ENCODE measurements around the gene LATS2.
"Not testable (repeated sequence)": the region's sequence is repeated elsewhere in the genome, so short reads cannot be mapped to it uniquely, and the experiment has no call there.

The LATS2 gene

GRCh38 chr13:20961663-20962062 is 99.7 kb downstream of the LATS2 start:
- not testable (repeated sequence) for H3K9ac ChIP-seq (ENCODE audit: low read depth, low read length, poor library complexity); H2BK120ac ChIP-seq (ENCODE audit: low read depth, low read length); H3K4me1 ChIP-seq (ENCODE audit: control insufficient read depth in 2 of 2, insufficient read depth in 1 of 2, low read depth in 1 of 2, low read length in 2 of 2); H3K23ac ChIP-seq (ENCODE audit: low read depth, low read length, poor library complexity); H3K18ac ChIP-seq (ENCODE audit: low read length); H2BK12ac ChIP-seq (ENCODE audit: low read length); H3K27me3 ChIP-seq (ENCODE audit: control insufficient read depth in 3 of 3, insufficient read depth in 3 of 3, low read depth in 1 of 3, low read length in 3 of 3); H3K9me3 ChIP-seq (replicated peaks in 1 of 2; ENCODE audit: control insufficient read depth in 2 of 2, insufficient read depth in 1 of 2, low read depth in 1 of 2, low read length in 2 of 2); H4K8ac ChIP-seq (ENCODE audit: low read depth, low read length); H3K4me2 ChIP-seq (ENCODE audit: insufficient read depth, low read length, poor library complexity, severe bottlenecking); H2BK15ac ChIP-seq (ENCODE audit: low read length); DNase-seq (ENCODE audit: low spot score); H3K4ac ChIP-seq (ENCODE audit: low read length); H3K79me1 ChIP-seq (ENCODE audit: low read depth, low read length); H2BK5ac ChIP-seq (ENCODE audit: low read length); H3K14ac ChIP-seq (ENCODE audit: low read length); H3K27ac ChIP-seq (replicated peaks; ENCODE audit: low read length); H4K91ac ChIP-seq (ENCODE audit: low read depth, low read length, poor library complexity); H3K36me3 ChIP-seq (replicated peaks in 1 of 2; ENCODE audit: control insufficient read depth in 2 of 2, insufficient read depth in 2 of 2, low read length in 2 of 2); H3K4me3 ChIP-seq (ENCODE audit: low read length in 2 of 2); H2AK5ac ChIP-seq (ENCODE audit: low read depth, low read length); H2AFZ ChIP-seq (ENCODE audit: low read length)
- WGBS, 2 donors (ENCODE audit: extremely low coverage in 2 of 2, insufficient read length in 2 of 2, insufficient replicate concordance in 1 of 2) = no CpG with 5 or more reads among the region's 10 CpGs

GRCh38 chr13:20960663-20961309 is 100.6 kb downstream of the LATS2 start:
- Histone ChIP-seq H3K79me1 (ENCODE audit: low read depth, low read length) (no peaks in the 10 kb centered on the region), H2AK5ac (ENCODE audit: low read depth, low read length) (no peak overlapping the region), H3K14ac (ENCODE audit: low read length) (no peak overlapping the region), H3K4me2 (ENCODE audit: insufficient read depth, low read length, poor library complexity, severe bottlenecking) (no peak overlapping the region), H3K4ac (ENCODE audit: low read length) (no peak overlapping the region), H2BK5ac (ENCODE audit: low read length) (no peak overlapping the region), H2AFZ (ENCODE audit: low read length) (peak overlapping the region; percentile 45), H2BK15ac (ENCODE audit: low read length) (no peak overlapping the region), H2BK120ac (ENCODE audit: low read depth, low read length) (no peak overlapping the region), H3K27me3 (ENCODE audit: control insufficient read depth in 3 of 3, insufficient read depth in 3 of 3, low read depth in 1 of 3, low read length in 3 of 3) (no peaks in the 10 kb centered on the region), H2BK12ac (ENCODE audit: low read length) (no peak overlapping the region), H3K9me3 (replicated peaks in 1 of 2; ENCODE audit: control insufficient read depth in 2 of 2, insufficient read depth in 1 of 2, low read depth in 1 of 2, low read length in 2 of 2) (no peaks in the 10 kb centered on the region), H4K8ac (ENCODE audit: low read depth, low read length) (no peak overlapping the region), H3K9ac (ENCODE audit: low read depth, low read length, poor library complexity) (no peak overlapping the region), H4K91ac (ENCODE audit: low read depth, low read length, poor library complexity) (no peak overlapping the region), H3K18ac (ENCODE audit: low read length) (no peak overlapping the region), H3K36me3 (replicated peaks in 1 of 2; ENCODE audit: control insufficient read depth in 2 of 2, insufficient read depth in 2 of 2, low read length in 2 of 2) (no peaks in the 10 kb centered on the region), H3K27ac (replicated peaks; ENCODE audit: low read length) (no peak overlapping the region), H3K4me3 (ENCODE audit: low read length in 2 of 2) (no peak overlapping the region), H3K23ac (ENCODE audit: low read depth, low read length, poor library complexity) (no peak overlapping the region), H3K4me1 (ENCODE audit: control insufficient read depth in 2 of 2, insufficient read depth in 1 of 2, low read depth in 1 of 2, low read length in 2 of 2) (no peaks in the 10 kb centered on the region)
- DNase-seq (ENCODE audit: low spot score) = no peak
- no CpG with 5 or more reads among the region's 14 CpGs for WGBS, 2 donors (ENCODE audit: extremely low coverage in 2 of 2, insufficient read length in 2 of 2, insufficient replicate concordance in 1 of 2)

GRCh38 chr13:20957049-20957620 is 104.3 kb downstream of the LATS2 start:
- H3K14ac ChIP-seq (ENCODE audit: low read length); H3K18ac ChIP-seq (ENCODE audit: low read length); DNase-seq (ENCODE audit: low spot score): not testable (repeated sequence)

GRCh38 chr13:20955496-20955895 is 105.9 kb downstream of the LATS2 start:
- Histone ChIP-seq H3K36me3 (replicated peaks in 1 of 2; ENCODE audit: control insufficient read depth in 2 of 2, insufficient read depth in 2 of 2, low read length in 2 of 2) (no peaks in the 10 kb centered on the region), H2BK5ac (ENCODE audit: low read length) (no peak overlapping the region), H2BK15ac (ENCODE audit: low read length) (no peak overlapping the region), H3K4me3 (ENCODE audit: low read length in 2 of 2) (no peak overlapping the region), H3K79me1 (ENCODE audit: low read depth, low read length) (no peaks in the 10 kb centered on the region), H3K4ac (ENCODE audit: low read length) (no peak overlapping the region), H4K8ac (ENCODE audit: low read depth, low read length) (no peak overlapping the region), H3K9ac (ENCODE audit: low read depth, low read length, poor library complexity) (no peak overlapping the region), H2BK120ac (ENCODE audit: low read depth, low read length) (no peak overlapping the region), H3K9me3 (replicated peaks in 1 of 2; ENCODE audit: control insufficient read depth in 2 of 2, insufficient read depth in 1 of 2, low read depth in 1 of 2, low read length in 2 of 2) (no peaks in the 10 kb centered on the region), H4K91ac (ENCODE audit: low read depth, low read length, poor library complexity) (no peak overlapping the region), H3K27ac (replicated peaks; ENCODE audit: low read length) (no peak overlapping the region), H2AFZ (ENCODE audit: low read length) (no peak overlapping the region), H3K4me2 (ENCODE audit: insufficient read depth, low read length, poor library complexity, severe bottlenecking) (no peak overlapping the region), H3K14ac (ENCODE audit: low read length) (no peak overlapping the region), H3K18ac (ENCODE audit: low read length) (no peak overlapping the region), H3K4me1 (ENCODE audit: control insufficient read depth in 2 of 2, insufficient read depth in 1 of 2, low read depth in 1 of 2, low read length in 2 of 2) (peaks cover 0 to 2% of the 10 kb centered on the region in 2 donors), H3K23ac (ENCODE audit: low read depth, low read length, poor library complexity) (no peak overlapping the region), H2BK12ac (ENCODE audit: low read length) (no peak overlapping the region), H3K27me3 (ENCODE audit: control insufficient read depth in 3 of 3, insufficient read depth in 3 of 3, low read depth in 1 of 3, low read length in 3 of 3) (peaks cover 0 to 4% (median 0%) of the 10 kb centered on the region in 3 experiments), H2AK5ac (ENCODE audit: low read depth, low read length) (no peak overlapping the region)
- DNase-seq (ENCODE audit: low spot score) = no peak
- no CpG with 5 or more reads among the region's 6 CpGs for WGBS, 2 donors (ENCODE audit: extremely low coverage in 2 of 2, insufficient read length in 2 of 2, insufficient replicate concordance in 1 of 2)

More at GRCh38 chr13:20957049-20957620, 104.3 kb downstream of the LATS2 start:
- WGBS, 2 donors (ENCODE audit: extremely low coverage in 2 of 2, insufficient read length in 2 of 2, insufficient replicate concordance in 1 of 2) = no CpG with 5 or more reads among the region's 10 CpGs
- H3K36me3 ChIP-seq (replicated peaks in 1 of 2; ENCODE audit: control insufficient read depth in 2 of 2, insufficient read depth in 2 of 2, low read length in 2 of 2); H3K23ac ChIP-seq (ENCODE audit: low read depth, low read length, poor library complexity); H3K4me3 ChIP-seq (ENCODE audit: low read length in 2 of 2); H3K27me3 ChIP-seq (ENCODE audit: control insufficient read depth in 3 of 3, insufficient read depth in 3 of 3, low read depth in 1 of 3, low read length in 3 of 3); H2AK5ac ChIP-seq (ENCODE audit: low read depth, low read length); H3K9ac ChIP-seq (ENCODE audit: low read depth, low read length, poor library complexity); H3K9me3 ChIP-seq (replicated peaks in 1 of 2; ENCODE audit: control insufficient read depth in 2 of 2, insufficient read depth in 1 of 2, low read depth in 1 of 2, low read length in 2 of 2); H2AFZ ChIP-seq (ENCODE audit: low read length); H3K79me1 ChIP-seq (ENCODE audit: low read depth, low read length); H3K4ac ChIP-seq (ENCODE audit: low read length); H2BK15ac ChIP-seq (ENCODE audit: low read length); H2BK120ac ChIP-seq (ENCODE audit: low read depth, low read length); H3K4me2 ChIP-seq (ENCODE audit: insufficient read depth, low read length, poor library complexity, severe bottlenecking); H2BK5ac ChIP-seq (ENCODE audit: low read length); H3K27ac ChIP-seq (replicated peaks; ENCODE audit: low read length); H2BK12ac ChIP-seq (ENCODE audit: low read length); H4K8ac ChIP-seq (ENCODE audit: low read depth, low read length); H3K4me1 ChIP-seq (ENCODE audit: control insufficient read depth in 2 of 2, insufficient read depth in 1 of 2, low read depth in 1 of 2, low read length in 2 of 2); H4K91ac ChIP-seq (ENCODE audit: low read depth, low read length, poor library complexity): not testable (repeated sequence)
